HFFc6 (cell line): Measurements from ENCODE around the gene LPAR3. TPM values are rescaled to one million over a fixed set of nuclear protein-coding genes. Genes with fewer than 3 reads are reported as not detected.

Experiments used
- DNase-seq: peaks from one replicate; pipeline ENCODE4 v3.0.0-alpha.2; 2018
- H3K27ac Mint-ChIP-seq: 2 replicates; pipeline ENCODE4 v1.8.0; 2020; ENCODE audit warnings: mild to moderate bottlenecking, mixed read lengths
- H3K27me3 Mint-ChIP-seq: 2 replicates; pipeline ENCODE4 v1.8.0; 2021; ENCODE audit warnings: mild to moderate bottlenecking, moderate library complexity, mixed read lengths; ENCODE audit not compliant: insufficient read depth
- H3K36me3 Mint-ChIP-seq: 2 replicates; pipeline ENCODE4 v1.8.0; 2021; ENCODE audit warnings: low read depth, mixed read lengths
- H3K4me1 Mint-ChIP-seq: 2 replicates; pipeline ENCODE4 v1.8.0; 2020; ENCODE audit warnings: low read depth, mixed read lengths
- H3K4me3 Mint-ChIP-seq: 2 replicates; pipeline ENCODE4 v1.8.0; 2020; ENCODE audit warnings: mild to moderate bottlenecking, moderate library complexity, mixed read lengths
- H3K9me3 Mint-ChIP-seq: 2 replicates; pipeline ENCODE4 v1.8.0; 2020; ENCODE audit warnings: mild to moderate bottlenecking, mixed read lengths
- total RNA-seq, 6 experiments: library from RNA; stranded (reverse); fragmentation: NEBNext Ultra II Directional; extraction: Animal tissue kit (Norgen Biotek cat#: 25700); gene quantifications; 2 replicates in 1 of 6; 3 replicates in 5 of 6; pipeline ENCODE4 v1.2.3, GENCODE V29; 2021
- TF ChIP-seq, protein P1 (sequence below): fragments of 200-600 bp; sonication (generic); IDR thresholded peaks from 2 replicates; pipeline ENCODE4 v1.5.0; 2021; ENCODE audit warnings: antibody characterized with exemption, mild to moderate bottlenecking

LPAR3 gene
- total RNA-seq, 6 experiments from 2014 or later = 0.28 to 3.1 (median 2.0) TPM

DNA sequence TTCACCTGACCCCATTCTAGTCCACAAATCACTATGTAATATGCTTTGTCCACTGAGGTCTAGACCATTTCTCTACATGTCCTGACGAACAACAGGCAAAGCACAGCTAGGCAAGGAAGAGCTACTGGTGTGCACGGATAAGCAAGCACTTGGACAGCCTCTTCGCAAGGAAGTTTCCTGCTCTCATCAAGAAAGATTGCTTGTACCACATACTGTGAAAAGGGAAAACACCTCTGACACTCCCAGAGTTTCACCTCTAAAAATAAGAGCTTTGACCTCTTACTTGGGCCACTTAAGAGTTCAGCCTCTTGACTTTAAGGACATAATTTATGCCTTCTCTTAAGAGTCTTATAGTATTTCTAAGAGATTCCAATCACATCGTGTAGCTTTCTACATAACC lies 36.0 kb upstream of the LPAR3 start:
- no peaks in the 10 kb centered on the region for H3K9me3 Mint-ChIP-seq
- H3K4me3 Mint-ChIP-seq = no peak overlapping the region
- H3K27me3 Mint-ChIP-seq = peaks cover 2% of the 10 kb centered on the region; the same call in 1 of the 2 replicates
- H3K4me1 Mint-ChIP-seq = no peaks in the 10 kb centered on the region
- no peaks in the 10 kb centered on the region for H3K36me3 Mint-ChIP-seq
- H3K27ac Mint-ChIP-seq = no peak overlapping the region
- TF ChIP-seq, protein P1, sequence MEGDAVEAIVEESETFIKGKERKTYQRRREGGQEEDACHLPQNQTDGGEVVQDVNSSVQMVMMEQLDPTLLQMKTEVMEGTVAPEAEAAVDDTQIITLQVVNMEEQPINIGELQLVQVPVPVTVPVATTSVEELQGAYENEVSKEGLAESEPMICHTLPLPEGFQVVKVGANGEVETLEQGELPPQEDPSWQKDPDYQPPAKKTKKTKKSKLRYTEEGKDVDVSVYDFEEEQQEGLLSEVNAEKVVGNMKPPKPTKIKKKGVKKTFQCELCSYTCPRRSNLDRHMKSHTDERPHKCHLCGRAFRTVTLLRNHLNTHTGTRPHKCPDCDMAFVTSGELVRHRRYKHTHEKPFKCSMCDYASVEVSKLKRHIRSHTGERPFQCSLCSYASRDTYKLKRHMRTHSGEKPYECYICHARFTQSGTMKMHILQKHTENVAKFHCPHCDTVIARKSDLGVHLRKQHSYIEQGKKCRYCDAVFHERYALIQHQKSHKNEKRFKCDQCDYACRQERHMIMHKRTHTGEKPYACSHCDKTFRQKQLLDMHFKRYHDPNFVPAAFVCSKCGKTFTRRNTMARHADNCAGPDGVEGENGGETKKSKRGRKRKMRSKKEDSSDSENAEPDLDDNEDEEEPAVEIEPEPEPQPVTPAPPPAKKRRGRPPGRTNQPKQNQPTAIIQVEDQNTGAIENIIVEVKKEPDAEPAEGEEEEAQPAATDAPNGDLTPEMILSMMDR = no peak
- DNase-seq = no peak

DNA sequence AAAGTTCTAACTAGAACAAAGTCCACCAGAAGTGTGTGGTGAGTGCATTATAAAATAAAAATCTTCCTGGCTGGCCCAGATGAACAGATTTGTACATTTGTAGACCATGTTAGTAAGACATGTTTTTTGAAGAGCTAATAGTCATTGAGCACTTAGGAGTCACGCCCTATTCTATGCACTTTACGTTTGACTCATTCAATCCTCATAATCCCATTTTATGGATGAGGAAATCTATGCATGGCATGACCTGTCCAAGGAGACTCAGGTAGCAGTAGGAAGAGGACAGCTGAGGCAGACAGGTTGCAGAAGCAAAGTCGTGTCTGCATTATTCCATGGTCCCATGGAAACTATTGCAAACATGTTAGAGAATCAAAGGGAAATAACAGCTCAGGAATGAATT lies 30.3 kb upstream of the LPAR3 start:
- H3K36me3 Mint-ChIP-seq = no peaks in the 10 kb centered on the region

DNA sequence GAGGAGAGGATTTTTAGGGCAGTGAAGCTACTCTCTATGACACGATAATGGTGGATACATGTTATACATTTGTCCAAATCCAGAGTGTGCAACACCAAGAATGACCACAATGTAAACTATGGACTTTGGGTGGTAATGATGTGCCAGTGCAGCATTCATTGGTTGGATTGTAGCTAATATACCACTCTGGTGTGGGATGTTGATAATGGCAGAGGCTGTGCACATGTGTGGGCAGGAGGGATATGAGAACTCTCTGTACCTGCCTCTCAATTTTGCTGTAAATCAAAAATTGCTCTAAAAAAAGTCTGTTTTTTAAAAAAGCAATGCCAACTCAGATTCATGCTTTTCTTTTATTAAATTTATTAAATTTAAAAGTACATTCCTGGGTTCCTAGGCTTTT lies 27.2 kb upstream of the LPAR3 start:
- Mint-ChIP-seq H3K4me3 (no peak overlapping the region), H3K27me3 (peaks cover 15% of the 10 kb centered on the region), H3K4me1 (no peaks in the 10 kb centered on the region), H3K9me3 (no peaks in the 10 kb centered on the region), H3K27ac (no peak overlapping the region), H3K36me3 (no peaks in the 10 kb centered on the region)
- no peak for DNase-seq
- TF ChIP-seq, protein P1 = no peak

More for the DNA sequence above, 30.3 kb upstream of the LPAR3 start:
- TF ChIP-seq, protein P1 = no peak
- Mint-ChIP-seq H3K4me1 (no peaks in the 10 kb centered on the region), H3K9me3 (no peaks in the 10 kb centered on the region), H3K27ac (no peak overlapping the region), H3K27me3 (peaks cover 10% of the 10 kb centered on the region), H3K4me3 (no peak overlapping the region)
- DNase-seq = no peak

DNA sequence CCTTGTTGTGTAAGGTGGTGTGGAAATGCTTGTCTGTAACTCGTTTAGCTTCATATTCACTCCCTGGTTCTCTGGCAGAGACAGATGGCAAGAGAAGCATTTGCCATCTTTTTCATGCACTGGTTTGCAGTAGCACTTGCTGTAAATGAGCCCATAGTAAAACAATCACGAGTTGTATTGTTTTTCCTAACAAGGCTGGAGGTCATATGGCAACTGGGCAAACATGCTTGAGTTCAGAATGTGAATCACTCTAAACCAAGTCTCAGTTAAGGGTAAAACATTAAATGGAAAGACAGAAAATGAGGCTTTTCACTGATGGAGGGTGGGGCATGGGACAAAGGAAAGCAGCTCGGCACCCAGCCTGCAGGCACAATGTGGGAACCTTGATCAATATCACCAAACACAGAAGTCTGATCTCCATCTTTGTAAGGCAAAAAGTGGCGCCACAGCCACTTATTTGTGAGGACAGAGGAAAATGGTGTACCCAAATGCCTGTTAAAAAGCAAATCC lies 26.5 kb upstream of the LPAR3 start:
- no peak for DNase-seq

DNA sequence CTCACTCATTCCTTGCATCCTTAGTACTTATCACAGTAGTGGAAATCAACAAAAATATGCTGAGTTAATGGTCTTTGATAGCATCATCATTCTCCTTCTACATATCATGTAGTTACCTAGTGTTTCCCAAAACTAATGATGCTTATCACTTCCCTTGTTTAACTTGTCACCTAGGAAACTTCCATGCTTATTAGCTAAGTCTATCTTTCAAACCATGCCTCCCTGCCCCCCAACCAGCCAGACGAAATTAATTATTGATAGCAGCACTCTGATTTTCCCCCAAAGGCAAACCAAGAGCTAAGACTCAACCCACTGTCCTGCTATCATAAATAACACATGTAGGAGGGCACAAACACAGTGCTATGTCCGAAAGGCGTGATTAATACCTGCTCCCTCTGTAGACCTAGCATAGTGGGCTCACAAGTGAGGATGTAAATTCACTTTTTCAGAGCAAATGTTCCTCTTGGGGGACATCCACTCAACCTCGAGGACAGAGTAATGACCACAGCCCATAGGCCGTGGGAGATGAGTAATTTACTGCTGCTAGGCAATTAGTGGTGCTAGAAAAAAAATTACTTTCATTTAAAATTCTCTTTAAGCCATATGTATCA lies 25.8 kb upstream of the LPAR3 start:
- no peak for DNase-seq
- TF ChIP-seq, protein P1 = no peak
- no peaks in the 10 kb centered on the region for H3K9me3 Mint-ChIP-seq
- H3K36me3 Mint-ChIP-seq = no peaks in the 10 kb centered on the region
- H3K4me1 Mint-ChIP-seq = no peaks in the 10 kb centered on the region
- peaks cover 15% of the 10 kb centered on the region for H3K27me3 Mint-ChIP-seq
- H3K4me3 Mint-ChIP-seq = no peak overlapping the region
- no peak overlapping the region for H3K27ac Mint-ChIP-seq

More for the DNA sequence above, 26.5 kb upstream of the LPAR3 start:
- H3K36me3 Mint-ChIP-seq = no peaks in the 10 kb centered on the region
- H3K27me3 Mint-ChIP-seq = peaks cover 15% of the 10 kb centered on the region
- TF ChIP-seq, protein P1 = no peak
- H3K9me3 Mint-ChIP-seq = no peaks in the 10 kb centered on the region
- H3K4me3 Mint-ChIP-seq = no peak overlapping the region
- no peaks in the 10 kb centered on the region for H3K4me1 Mint-ChIP-seq
- no peak overlapping the region for H3K27ac Mint-ChIP-seq
